Activated T-cell treated with anti-CD3 and anti-CD28 coated beads, Interleukin-2, amount 50 U/mL, for 48 hours (primary cell): ENCODE results near the gene SPIN1.
"Not testable (repeated sequence)": the region's sequence is repeated elsewhere in the genome, so short reads cannot be mapped to it uniquely, and the experiment has no call there.

Experiments
- DNase-seq, 2 experiments: peaks; one replicate each; pipeline ENCODE4 v3.0.0-alpha.2; 2020

The SPIN1 gene

GRCh38 chr9:88388203-88388885 is at the start of gene SPIN1:
TSS of gene SPIN1 (plus strand) at chr9:88388444. CDS start at chr9:88426540, 38,096 bp downstream.
- DNase-seq = peak; percentile 86 to 90

GRCh38 chr9:88339317-88339716 is 48.9 kb upstream of the SPIN1 start:
- DNase-seq = no peak

GRCh38 chr9:88342246-88342645 is 46.0 kb upstream of the SPIN1 start:
- no peak for DNase-seq

GRCh38 chr9:88344013-88344412 is 44.2 kb upstream of the SPIN1 start:
- no peak for DNase-seq

GRCh38 chr9:88350354-88350753 is 37.9 kb upstream of the SPIN1 start:
- DNase-seq = not testable (repeated sequence)

- DNase-seq = no peak
These were observed 33.1 kb upstream of the SPIN1 start for GRCh38 chr9:88355166-88355565.

- not testable (repeated sequence) for DNase-seq
These were observed 31.0 kb upstream of the SPIN1 start for GRCh38 chr9:88357250-88357649.

GRCh38 chr9:88358723-88359122 is 29.5 kb upstream of the SPIN1 start:
- DNase-seq = no peak

GRCh38 chr9:88359974-88360373 is 28.3 kb upstream of the SPIN1 start:
- no peak for DNase-seq

- DNase-seq = no peak
These were observed 25.6 kb upstream of the SPIN1 start for GRCh38 chr9:88362681-88363080.

- no peak for DNase-seq
These were observed 24.6 kb upstream of the SPIN1 start for GRCh38 chr9:88363661-88364060.

- no peak for DNase-seq
These were observed 23.5 kb upstream of the SPIN1 start for GRCh38 chr9:88364706-88365105.

GRCh38 chr9:88370346-88370745 is 17.9 kb upstream of the SPIN1 start:
- no peak for DNase-seq

GRCh38 chr9:88372103-88372654 is 16.1 kb upstream of the SPIN1 start:
- no peak for DNase-seq

GRCh38 chr9:88373045-88373444 is 15.2 kb upstream of the SPIN1 start:
- DNase-seq = no peak

GRCh38 chr9:88378317-88378716 is 9.9 kb upstream of the SPIN1 start:
- DNase-seq = no peak

GRCh38 chr9:88379352-88379751 is 8.9 kb upstream of the SPIN1 start:
- DNase-seq = no peak

GRCh38 chr9:88380118-88380517 is 8.1 kb upstream of the SPIN1 start:
- DNase-seq = no peak

GRCh38 chr9:88381322-88381721 is 6.9 kb upstream of the SPIN1 start:
- not testable (repeated sequence) for DNase-seq

- DNase-seq = no peak
These were observed 5.1 kb upstream of the SPIN1 start for GRCh38 chr9:88383176-88383575.

GRCh38 chr9:88386137-88386536 is 2.1 kb upstream of the SPIN1 start:
- DNase-seq = not testable (repeated sequence)

- no peak for DNase-seq
These were observed 1.1 kb upstream of the SPIN1 start for GRCh38 chr9:88387036-88387551.

GRCh38 chr9:88387552-88388202 is 567 bp upstream of the SPIN1 start:
- peak; percentile 35 to 50 for DNase-seq
